K562 (cell line): ENCODE data around the gene TNPO3. TPM values are rescaled to one million over a fixed set of nuclear protein-coding genes. Genes with fewer than 3 reads are reported as not detected.

Experiments
- CAMTA2 ChIP-seq: fragments of 250-450 bp; sonication (Bioruptor Pico); conservative IDR thresholded peaks from 2 replicates; pipeline ENCODE4 v1.5.1; 2022
- KAT2B ChIP-seq: IDR thresholded peaks from one replicate; pipeline ENCODE4 v1.6.1; 2012; ENCODE audit warnings: low read depth, mild to moderate bottlenecking, control low read depth, inconsistent platforms, low read length, moderate library complexity
- NCOR1 ChIP-seq: fragments of 450-650 bp; IDR thresholded peaks from 2 replicates; pipeline ENCODE4 v1.6.1; 2016; ENCODE audit warnings: mild to moderate bottlenecking, moderate library complexity
- PHB2 ChIP-seq: fragments of 450-650 bp; IDR thresholded peaks from 2 replicates; pipeline ENCODE4 v1.6.1; 2017; ENCODE audit warnings: low read depth
- ZBTB12 ChIP-seq: fragments of 250-450 bp; sonication (Bioruptor Pico); IDR thresholded peaks from 2 replicates; pipeline ENCODE4 v1.4.0; 2020
- polyA plus RNA-seq, 8 experiments: library from polyadenylated mRNA; depleted of rRNA in 4 of 8; stranded (reverse) in 5 of 8; unstranded in 3 of 8; fragments of >200 nt; fragmentation: Nextera tagmentation in 2 of 8; fragmentation: Illumina TruSeq in 1 of 8; extraction: Ambion mirVana in 2 of 8; extraction: Trizol in 1 of 8; gene quantifications; 2 replicates each; pipeline versions ENCODE4 v1.2.1 to v1.2.3, GENCODE V29; 2011 to 2014; ENCODE audit warnings: inconsistent platforms in 1 of 8, missing spikeins in 1 of 8
- total RNA-seq, 7 experiments: library from RNA; depleted of rRNA in 6 of 7; stranded (reverse); fragments of >200 nt in 6 of 7; fragmentation: Illumina TruSeq in 2 of 7; extraction: Trizol in 2 of 7; gene quantifications; 2 replicates each; pipeline versions ENCODE4 v1.2.1 to v1.2.3, GENCODE V29; 2011 to 2021; ENCODE audit warnings: low replicate concordance in 1 of 7
- TF ChIP-seq, protein P1 (sequence below): fragments of 250-450 bp; sonication (Bioruptor Pico); IDR thresholded peaks from 2 replicates; pipeline ENCODE4 v1.5.0; 2021; ENCODE audit warnings: mild to moderate bottlenecking, moderate library complexity
- TF ChIP-seq, protein P2 (sequence below): fragments of 450-650 bp; IDR thresholded peaks from 2 replicates; pipeline ENCODE4 v1.6.1; 2018; ENCODE audit warnings: mild to moderate bottlenecking, low read depth; ENCODE audit not compliant: partially characterized antibody
- TF ChIP-seq, protein P3 (sequence below): sonication (generic); formaldehyde crosslinking; IDR thresholded peaks from 2 replicates; pipeline ENCODE4 v1.8.1; 2023; ENCODE audit warnings: mild to moderate bottlenecking, missing genetic modification reagents
- TF ChIP-seq, protein P4 (sequence below): fragments of 250-450 bp; sonication (Bioruptor Pico); IDR thresholded peaks from 2 replicates; pipeline ENCODE4 v1.8.0; 2021; ENCODE audit warnings: moderate library complexity, mild to moderate bottlenecking, inconsistent platforms
- TF ChIP-seq, protein P5 (sequence below): fragments of 150-350 bp; conservative IDR thresholded peaks from 2 replicates; pipeline ENCODE4 v1.6.1; 2014; ENCODE audit warnings: low read length

The TNPO3 gene
- total and polyA plus RNA-seq, 9 of the 15 experiments (the other 6 are each of a cell fraction or from before 2014, with no cell fraction given): 35.8 to 125 (median 110) TPM

- TF ChIP-seq, protein P1, sequence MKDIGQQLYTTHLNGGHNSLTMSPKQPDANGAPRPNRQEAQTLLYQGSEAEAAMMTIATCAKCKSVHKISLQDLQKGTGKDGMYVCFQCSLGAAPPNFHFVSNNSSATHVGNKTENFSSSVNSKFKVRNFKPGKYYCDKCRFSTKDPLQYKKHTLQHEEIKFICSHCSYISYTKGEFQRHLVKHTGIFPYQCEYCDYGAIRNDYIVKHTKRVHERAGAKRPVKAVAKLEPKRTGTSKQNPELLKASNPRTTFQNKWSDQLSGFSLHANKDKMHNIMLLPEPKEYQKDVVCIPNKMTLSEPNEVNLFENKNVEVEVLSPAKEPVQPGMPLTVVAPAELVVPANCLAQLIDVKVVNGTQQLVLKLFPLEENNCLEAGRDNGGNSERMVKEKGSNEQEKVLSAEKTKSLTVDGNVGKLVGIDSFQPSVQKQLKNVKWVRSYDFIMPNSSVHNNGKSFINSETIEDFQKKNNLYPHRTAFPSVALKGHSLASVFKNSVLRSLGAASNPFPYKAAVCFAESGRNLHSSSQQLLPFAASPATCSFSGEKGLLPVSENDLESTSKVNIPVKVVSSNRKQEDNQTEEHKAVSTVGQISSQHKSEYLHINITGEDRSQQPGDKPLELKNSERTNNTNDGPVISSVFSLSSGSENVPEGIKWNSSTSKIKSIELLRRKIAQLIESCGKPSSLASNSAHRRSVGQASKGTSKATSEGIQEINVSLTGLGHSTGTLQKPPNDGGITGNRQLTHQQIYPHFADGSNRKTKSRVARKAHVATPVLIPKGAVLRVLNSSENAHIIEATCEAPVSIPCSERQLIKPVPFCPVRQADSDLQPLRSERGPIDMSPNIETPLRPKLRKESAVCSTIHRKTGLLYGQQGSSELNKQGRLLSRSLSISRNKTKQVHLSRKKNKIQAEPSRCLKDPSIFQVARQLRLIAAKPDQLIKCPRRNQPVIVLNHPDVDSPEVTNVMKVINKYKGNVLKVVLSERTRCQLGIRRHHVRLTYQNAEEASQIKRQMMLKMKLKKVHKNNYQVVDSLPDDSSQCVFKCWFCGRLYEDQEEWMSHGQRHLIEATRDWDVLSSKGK (CRISPR knock-in tag): no peak
- 0 out of 2 replicates have a peak, but pooled peaks have one; percentile 75 for TF ChIP-seq PHB2
- TF ChIP-seq, protein P2, sequence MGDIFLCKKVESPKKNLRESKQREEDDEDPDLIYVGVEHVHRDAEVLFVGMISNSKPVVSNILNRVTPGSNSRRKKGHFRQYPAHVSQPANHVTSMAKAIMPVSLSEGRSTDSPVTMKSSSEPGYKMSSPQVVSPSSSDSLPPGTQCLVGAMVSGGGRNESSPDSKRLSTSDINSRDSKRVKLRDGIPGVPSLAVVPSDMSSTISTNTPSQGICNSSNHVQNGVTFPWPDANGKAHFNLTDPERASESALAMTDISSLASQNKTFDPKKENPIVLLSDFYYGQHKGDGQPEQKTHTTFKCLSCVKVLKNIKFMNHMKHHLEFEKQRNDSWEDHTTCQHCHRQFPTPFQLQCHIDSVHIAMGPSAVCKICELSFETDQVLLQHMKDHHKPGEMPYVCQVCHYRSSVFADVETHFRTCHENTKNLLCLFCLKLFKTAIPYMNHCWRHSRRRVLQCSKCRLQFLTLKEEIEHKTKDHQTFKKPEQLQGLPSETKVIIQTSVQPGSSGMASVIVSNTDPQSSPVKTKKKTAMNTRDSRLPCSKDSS: no peak
- TF ChIP-seq, protein P3, sequence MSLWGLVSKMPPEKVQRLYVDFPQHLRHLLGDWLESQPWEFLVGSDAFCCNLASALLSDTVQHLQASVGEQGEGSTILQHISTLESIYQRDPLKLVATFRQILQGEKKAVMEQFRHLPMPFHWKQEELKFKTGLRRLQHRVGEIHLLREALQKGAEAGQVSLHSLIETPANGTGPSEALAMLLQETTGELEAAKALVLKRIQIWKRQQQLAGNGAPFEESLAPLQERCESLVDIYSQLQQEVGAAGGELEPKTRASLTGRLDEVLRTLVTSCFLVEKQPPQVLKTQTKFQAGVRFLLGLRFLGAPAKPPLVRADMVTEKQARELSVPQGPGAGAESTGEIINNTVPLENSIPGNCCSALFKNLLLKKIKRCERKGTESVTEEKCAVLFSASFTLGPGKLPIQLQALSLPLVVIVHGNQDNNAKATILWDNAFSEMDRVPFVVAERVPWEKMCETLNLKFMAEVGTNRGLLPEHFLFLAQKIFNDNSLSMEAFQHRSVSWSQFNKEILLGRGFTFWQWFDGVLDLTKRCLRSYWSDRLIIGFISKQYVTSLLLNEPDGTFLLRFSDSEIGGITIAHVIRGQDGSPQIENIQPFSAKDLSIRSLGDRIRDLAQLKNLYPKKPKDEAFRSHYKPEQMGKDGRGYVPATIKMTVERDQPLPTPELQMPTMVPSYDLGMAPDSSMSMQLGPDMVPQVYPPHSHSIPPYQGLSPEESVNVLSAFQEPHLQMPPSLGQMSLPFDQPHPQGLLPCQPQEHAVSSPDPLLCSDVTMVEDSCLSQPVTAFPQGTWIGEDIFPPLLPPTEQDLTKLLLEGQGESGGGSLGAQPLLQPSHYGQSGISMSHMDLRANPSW (CRISPR knock-in tag): peak; percentile 42; the same call in 1 of the 2 replicates
- TF ChIP-seq, protein P4, sequence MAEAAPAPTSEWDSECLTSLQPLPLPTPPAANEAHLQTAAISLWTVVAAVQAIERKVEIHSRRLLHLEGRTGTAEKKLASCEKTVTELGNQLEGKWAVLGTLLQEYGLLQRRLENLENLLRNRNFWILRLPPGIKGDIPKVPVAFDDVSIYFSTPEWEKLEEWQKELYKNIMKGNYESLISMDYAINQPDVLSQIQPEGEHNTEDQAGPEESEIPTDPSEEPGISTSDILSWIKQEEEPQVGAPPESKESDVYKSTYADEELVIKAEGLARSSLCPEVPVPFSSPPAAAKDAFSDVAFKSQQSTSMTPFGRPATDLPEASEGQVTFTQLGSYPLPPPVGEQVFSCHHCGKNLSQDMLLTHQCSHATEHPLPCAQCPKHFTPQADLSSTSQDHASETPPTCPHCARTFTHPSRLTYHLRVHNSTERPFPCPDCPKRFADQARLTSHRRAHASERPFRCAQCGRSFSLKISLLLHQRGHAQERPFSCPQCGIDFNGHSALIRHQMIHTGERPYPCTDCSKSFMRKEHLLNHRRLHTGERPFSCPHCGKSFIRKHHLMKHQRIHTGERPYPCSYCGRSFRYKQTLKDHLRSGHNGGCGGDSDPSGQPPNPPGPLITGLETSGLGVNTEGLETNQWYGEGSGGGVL: no peak
- peak; percentile 80 for TF ChIP-seq NCOR1
- no peak for TF ChIP-seq KAT2B
- TF ChIP-seq, protein P5, sequence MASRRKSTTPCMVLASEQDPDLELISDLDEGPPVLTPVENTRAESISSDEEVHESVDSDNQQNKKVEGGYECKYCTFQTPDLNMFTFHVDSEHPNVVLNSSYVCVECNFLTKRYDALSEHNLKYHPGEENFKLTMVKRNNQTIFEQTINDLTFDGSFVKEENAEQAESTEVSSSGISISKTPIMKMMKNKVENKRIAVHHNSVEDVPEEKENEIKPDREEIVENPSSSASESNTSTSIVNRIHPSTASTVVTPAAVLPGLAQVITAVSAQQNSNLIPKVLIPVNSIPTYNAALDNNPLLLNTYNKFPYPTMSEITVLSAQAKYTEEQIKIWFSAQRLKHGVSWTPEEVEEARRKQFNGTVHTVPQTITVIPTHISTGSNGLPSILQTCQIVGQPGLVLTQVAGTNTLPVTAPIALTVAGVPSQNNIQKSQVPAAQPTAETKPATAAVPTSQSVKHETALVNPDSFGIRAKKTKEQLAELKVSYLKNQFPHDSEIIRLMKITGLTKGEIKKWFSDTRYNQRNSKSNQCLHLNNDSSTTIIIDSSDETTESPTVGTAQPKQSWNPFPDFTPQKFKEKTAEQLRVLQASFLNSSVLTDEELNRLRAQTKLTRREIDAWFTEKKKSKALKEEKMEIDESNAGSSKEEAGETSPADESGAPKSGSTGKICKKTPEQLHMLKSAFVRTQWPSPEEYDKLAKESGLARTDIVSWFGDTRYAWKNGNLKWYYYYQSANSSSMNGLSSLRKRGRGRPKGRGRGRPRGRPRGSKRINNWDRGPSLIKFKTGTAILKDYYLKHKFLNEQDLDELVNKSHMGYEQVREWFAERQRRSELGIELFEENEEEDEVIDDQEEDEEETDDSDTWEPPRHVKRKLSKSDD: no peak; the same call in 1 of the 2 replicates
- peak; percentile 67 for TF ChIP-seq ZBTB12
- TF ChIP-seq CAMTA2 (CRISPR knock-in tag): 0 out of 2 replicates have a peak, but pooled peaks have one; percentile 81
These were observed at the start of gene TNPO3 (continued) for GRCh38 chr7:129054438-129055293.
